GM18505 (cell line): ENCODE measurements around the gene ADAM10.
A peak's percentile ranks its signal among the peaks of the same experiment; 100 is the strongest.

Experiments
- ATAC-seq: cut with Tn5 transposase; IDR thresholded peaks from one replicate; pipeline ENCODE4 v1.9.1; 2021; ENCODE audit not compliant: unreplicated experiment
- POLR2A ChIP-seq: IDR thresholded peaks from 4 replicates; pipeline ENCODE4 v1.6.1; 2011; ENCODE audit warnings: borderline replicate concordance; ENCODE audit not compliant: insufficient read depth, insufficient read length; ENCODE audit errors: extremely low read depth

Gene ADAM10

DNA sequence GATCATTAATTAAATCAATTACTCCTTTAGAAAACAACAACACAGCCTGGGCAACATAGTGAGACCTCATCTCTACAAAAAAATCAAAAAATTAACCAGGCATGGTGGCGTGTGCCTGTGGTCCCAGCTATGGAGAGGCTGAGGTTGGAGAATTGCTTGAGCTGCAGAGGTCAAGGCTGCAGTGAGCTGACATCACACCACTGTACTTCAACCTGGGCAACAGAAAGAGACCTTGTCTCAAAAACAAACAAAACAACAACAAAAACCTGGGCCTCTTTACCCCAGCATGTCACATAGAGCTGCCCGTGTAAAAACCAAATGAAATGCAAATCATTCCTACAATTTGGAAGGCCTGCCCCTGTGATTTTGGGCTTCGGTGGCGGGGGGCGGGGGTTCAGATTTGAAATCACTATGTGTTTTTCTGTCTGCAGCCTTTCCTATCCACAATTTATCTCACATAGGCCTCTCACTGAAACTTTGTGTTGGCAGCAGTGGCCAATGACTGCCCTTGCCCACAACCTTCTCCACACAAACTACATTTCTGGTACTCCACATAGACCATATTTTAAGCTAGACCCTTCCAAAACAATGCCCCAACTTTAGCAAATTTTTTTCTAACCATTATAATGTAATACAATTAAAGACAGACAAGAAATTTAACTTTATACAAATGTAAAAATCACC is 6.5 kb downstream of the ADAM10 start:
- no peak for ATAC-seq
- no peak for TF ChIP-seq POLR2A

DNA sequence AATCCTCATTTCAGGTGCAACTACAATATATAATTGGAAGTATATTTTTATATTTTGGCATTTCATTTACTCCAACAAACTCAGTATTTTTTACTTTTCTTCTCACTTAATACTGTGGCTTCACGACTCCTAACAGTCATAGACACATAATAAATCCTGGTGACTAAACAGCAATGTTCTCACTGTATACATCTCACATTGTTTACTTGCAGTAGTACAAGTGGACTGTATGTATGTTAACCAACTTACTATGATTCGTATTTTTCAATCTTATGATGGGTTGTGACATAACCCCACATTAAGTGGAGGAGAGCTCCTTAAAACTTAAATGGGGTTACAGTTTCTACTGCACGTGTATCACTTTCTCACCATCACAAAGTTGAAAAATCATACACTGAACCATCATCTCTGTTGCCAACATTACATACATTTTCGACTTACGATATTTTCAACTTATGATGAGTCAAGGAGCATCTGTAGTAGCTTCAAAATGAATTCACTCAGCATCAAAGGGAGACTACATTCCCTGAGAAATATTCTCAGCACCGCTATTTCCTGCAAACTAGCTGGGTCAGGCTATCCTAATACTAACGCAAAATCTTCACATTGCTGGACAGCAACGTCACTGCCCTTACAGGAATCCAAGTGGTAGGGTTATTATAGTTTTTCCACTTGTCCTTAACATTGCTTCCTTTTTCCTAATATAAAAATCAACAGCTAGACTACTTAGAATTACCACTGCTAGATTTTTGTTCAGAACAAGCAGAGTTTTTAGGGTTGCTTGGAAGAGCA is 7.3 kb downstream of the ADAM10 start:
- ATAC-seq, result no peak
- TF ChIP-seq POLR2A, result no peak

DNA sequence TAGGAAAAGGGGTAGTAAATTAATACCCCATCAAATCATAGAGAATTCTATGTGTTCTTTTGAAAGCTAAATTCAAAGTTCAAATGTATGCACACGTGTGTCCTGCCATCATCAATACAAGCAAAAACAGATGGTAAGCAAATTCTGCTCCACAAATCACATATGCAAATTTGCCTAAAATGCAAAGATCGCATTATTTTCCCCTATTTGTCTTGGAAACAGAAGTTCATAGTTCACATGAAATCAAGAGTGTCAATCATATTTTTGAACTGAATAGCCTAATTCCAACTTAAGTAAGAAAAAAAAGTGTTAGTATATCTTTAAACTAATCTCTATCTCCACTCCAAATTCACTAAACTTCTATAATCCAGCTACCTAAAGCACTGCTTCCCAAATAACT is 8.5 kb downstream of the ADAM10 start:
- TF ChIP-seq POLR2A, result no peak
- ATAC-seq, result no peak

DNA sequence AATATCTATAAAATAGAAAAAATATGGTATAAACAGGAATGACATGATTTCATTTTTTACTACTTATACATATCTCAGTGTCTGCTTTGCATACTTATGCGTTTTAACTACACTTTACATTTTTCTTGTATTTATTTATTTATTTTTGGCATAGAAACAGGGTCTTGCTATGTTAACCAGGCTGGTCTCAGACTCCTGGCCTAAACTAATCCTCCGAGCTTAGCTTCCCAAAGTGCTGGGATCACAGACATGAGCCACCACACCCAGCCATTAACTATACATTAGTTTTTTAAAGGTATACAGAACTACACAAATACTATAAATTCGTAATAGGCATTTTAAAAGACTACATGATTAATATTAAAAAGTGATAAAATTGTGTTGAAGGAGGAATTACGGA is 9.1 kb downstream of the ADAM10 start:
- ATAC-seq, result no peak
- no peak for TF ChIP-seq POLR2A

DNA sequence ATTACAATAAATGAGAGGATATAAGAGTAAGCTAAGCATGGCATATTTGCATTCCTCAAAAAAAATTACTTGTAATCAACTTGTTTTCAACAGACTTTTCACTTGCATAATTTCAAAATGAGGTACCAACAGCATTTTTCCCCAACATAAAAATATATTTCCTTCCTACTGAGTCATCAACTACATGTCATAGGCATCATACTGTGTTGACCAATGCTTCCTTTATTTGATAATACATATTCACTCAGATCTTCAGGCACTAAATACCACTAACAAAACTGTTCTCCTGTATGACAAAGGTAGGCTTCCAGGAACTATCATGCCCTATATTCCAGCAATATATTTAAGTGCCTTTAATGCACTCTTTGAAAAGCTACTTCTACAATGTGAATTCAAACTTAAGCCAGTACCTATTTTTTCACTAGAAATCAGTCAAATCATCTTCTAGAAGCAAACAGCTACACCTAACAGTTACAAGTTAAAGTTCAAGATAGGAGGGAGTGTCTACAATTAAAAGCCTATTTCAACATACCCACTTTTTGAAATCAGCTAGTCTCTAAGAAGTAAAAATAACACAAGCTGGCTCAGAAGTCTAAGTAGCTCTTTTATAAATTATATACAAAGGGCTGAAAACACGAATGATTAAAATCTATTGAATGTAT is 11.3 kb downstream of the ADAM10 start:
- no peak for TF ChIP-seq POLR2A
- ATAC-seq, result no peak

DNA sequence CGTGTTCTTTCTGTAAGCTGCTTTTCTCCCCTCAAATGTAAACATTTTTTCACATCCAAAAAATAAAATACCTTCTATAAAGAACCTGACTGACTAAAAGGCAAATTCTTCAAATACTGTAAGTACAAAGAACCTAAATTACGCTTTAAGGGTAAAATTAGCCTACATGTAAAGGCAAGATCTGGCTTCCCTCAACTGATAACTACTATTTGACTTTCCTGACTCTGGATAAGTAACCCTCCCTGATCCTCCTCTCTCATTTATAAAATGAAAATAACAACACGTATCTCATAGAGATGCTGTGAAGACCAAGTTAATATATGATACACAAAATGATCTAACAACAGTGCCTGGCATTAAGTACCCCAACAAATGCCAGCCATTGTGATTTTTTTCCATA is 12.2 kb downstream of the ADAM10 start:
- ATAC-seq, result no peak
- no peak for TF ChIP-seq POLR2A

DNA sequence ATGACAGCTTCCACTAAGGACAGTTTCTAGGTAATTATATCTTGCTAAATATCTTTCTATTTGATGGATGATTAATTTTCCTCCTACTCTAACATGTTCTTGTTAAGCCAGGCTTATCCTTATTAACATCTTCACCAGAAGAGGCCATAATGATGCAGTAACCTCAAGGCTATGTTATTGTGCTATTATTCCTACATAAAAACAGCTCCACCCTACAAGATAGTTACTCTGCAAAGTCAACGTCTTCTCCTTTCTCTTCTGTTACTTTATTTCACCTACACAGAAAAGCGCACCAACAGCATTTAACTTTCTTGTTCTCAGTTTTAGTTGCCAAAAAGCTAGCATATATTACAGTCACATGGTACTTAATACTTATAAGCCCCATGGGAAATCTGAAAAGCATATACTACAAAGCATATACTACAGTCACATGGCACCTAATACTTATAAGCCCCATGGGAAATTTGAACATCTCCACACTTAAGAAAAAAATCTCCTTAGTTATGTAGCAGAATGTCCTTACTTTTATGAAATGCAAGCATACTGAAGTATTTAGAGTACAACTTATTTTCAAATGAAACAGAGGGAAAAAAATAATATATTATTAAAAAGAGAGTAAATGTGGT is 13.4 kb downstream of the ADAM10 start:
- no peak for TF ChIP-seq POLR2A
- ATAC-seq, result no peak

DNA sequence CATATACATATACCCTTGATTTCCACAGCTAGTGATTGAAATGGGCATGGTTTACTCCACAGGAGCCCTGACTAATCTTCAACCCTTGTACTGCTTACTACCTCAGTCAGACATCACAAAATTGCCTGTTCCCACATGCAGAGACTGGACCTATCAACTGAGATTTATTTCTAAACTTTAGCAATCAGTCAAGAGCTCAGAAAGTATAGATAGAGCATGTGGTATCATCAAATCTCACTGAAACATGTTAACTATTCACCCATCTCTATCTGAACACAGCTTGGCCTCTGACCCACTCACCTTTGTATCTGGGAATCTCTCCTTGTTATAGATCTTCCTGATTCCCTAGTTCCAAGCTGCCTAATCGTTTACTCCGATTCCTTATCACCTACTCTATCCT is 14.6 kb downstream of the ADAM10 start:
- no peak for ATAC-seq
- TF ChIP-seq POLR2A, result no peak

DNA sequence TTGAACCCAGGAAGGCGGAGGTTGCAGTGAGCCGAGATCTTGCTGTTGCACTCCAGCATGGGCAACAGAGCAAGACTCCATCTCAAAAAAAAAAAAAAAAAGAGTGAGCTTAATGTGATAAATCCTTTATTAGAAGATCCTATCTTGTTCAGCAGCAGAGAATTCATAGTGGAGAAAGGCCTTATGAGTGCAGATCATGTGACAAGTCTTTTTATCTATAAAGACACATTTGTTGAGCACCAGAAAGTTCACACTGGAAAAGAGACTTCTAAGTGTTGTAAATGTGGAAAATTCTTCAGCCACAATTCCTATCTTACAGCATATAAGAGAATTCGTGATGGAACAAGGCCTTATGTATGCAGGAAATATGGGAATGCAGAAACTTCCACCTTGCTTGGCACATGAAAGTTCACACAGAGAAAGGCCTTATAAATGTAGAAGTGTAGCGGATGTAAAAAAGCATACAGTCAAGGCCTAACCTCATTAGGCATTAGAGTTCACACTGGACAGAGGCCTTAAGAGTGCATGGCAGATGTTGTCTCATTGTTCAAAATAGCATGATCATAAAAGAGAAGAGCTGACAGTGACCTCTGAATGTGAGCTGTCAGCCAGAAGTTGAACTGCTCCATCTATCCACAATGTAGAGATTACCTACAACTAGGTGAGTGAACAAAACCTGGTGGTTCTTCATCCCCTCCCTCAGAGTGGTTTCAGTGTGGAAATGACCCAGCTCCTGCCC is 16.7 kb downstream of the ADAM10 start:
- ATAC-seq, result no peak

DNA sequence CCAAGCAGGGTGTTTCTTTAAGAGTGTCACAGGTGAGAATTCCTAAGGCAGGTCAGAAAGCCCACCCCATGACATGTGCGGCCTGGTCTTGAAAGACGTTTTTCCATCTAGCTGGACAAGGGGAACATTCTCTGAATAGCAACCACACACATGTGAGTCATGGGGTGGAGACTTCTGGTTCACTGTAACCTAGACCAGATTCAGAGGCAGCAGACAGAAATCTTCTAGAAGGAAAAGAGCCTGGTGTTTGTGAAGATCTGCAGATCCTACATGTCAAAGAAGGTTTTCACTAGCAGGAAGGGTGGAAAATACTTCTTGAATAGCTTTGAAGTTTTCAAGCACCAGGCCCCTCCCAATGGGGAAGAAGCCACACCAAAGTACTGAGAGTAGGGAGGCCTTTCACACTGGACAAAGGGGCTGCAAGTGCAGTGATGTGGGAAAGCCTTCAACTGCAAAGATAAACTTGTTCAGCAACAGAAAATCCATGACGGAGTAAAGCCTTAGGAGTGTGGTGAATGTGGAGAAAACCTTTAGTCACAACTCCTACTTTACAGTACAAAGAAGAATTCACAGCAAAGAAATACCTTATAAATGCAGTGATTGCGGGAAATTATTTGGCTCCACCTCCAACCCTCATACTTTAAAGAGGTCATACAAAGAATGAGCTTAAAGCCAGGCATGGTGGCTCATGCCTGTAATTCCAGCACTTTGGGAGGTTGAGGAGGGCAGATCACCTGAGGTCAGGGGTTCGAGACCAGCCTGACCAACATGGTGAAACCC is 17.6 kb downstream of the ADAM10 start:
- no peak for TF ChIP-seq POLR2A
- no peak for ATAC-seq

More for the DNA sequence above, 16.7 kb downstream of the ADAM10 start:
- no peak for TF ChIP-seq POLR2A

DNA sequence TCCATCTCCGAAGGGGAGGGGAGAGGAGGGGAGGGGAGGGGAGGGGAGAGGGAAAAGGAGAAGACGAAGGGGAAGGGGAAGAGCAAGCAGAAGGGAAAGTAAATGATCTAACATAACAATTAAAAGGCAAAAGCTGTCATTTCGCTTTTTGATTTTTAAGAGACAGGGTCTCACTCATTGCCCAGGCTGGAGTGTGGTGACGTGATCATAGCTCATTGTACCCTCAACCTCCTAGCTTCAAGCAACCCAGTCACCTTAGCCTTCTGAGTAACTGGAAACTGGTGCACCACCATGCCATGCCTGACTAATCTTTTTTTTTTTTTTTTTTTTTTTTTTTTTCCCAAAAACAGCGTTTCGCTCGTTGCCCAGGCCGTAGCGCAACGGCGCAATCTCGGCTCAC is 22.6 kb downstream of the ADAM10 start:
- ATAC-seq, result no peak
- TF ChIP-seq POLR2A, result no peak

DNA sequence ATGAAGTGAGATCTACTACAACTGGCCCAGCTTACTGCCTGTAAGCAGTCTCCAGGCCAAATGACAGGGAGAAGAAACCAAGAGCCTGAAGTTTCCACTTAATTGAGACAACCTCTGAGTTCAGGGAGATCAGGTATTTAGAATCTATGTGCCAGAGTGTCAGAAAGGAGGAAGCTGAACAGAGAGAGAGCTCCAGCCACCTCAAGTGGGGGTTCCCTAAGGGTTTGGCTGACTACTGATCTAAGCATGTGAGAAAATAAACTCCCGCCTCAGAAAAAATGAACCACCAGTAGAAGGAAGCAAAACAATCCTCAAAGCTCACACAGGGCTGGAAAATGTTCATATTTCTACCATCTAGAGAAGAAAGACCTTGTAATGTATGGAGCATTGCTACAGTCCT is 25.0 kb downstream of the ADAM10 start:
- ATAC-seq, result peak; percentile 69
- TF ChIP-seq POLR2A, result no peak
